Measurements from ENCODE around the gene IQCE. TPM values are rescaled to one million over a fixed set of nuclear protein-coding genes. Genes with fewer than 3 reads are reported as not detected.

The IQCE gene
- total and polyA plus RNA-seq, 3 donors from 2014 or later = 57.9 to 139 (median 86.4) TPM

DNA sequence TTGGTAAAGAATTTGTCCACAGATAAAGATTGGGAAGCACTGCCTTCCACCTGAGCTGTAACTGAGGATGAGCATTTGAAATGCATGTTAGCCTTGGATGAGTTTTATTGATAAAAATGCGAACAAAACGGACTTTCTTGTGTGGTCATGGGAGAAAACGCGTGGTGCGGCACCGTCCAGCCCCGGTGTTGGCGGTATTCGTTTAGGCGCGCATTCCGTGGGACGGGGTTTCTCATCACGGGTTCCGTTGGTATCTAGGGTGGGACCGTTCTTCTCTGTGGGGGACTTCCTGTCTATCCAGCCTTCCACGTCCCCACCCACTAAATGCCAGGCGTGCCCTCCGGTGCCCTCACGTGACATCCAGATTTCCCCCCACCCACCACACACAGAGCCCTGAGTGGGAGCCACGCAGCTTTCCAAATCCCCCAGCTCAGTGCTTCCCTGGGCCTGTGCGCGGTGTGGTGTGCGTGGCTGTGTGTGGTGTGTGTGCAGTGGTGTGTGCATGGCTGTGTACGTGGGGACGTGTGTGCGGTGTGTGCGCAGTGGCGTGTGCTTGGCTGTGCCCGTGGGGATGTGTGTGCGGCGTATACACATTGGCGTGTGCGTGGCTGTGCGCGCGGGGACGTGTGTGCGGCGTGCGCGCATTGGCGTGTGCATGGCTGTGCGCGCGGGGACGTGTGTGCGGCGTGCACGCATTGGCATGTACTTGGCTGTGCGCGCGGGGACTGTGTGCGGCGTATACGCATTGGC lies 18.1 kb downstream of the IQCE start:
- H3K9me3 ChIP-seq = no peaks in the 10 kb centered on the region
- no peaks in the 10 kb centered on the region for H3K36me3 ChIP-seq (ENCODE audit: low read depth, missing control alignments)
- H3K27me3 ChIP-seq = no peaks in the 10 kb centered on the region
- no peak overlapping the region for H3K27ac ChIP-seq
- 66 to 86% methylated on average over 48 to 56 of the region's 56 CpGs for WGBS, 2 donors
- TF ChIP-seq POLR2A (IDR thresholded peaks at IDR 0.05) = no peak
- no peak for TF ChIP-seq CTCF (IDR thresholded peaks at IDR 0.05)
- H3K4me3 ChIP-seq = no peak overlapping the region
- intact Hi-C loops (cut with DNase I; ENCODE audit: low total_unique reads) = no loop called here
- no peaks in the 10 kb centered on the region for H3K4me1 ChIP-seq
- no peak for DNase-seq

DNA sequence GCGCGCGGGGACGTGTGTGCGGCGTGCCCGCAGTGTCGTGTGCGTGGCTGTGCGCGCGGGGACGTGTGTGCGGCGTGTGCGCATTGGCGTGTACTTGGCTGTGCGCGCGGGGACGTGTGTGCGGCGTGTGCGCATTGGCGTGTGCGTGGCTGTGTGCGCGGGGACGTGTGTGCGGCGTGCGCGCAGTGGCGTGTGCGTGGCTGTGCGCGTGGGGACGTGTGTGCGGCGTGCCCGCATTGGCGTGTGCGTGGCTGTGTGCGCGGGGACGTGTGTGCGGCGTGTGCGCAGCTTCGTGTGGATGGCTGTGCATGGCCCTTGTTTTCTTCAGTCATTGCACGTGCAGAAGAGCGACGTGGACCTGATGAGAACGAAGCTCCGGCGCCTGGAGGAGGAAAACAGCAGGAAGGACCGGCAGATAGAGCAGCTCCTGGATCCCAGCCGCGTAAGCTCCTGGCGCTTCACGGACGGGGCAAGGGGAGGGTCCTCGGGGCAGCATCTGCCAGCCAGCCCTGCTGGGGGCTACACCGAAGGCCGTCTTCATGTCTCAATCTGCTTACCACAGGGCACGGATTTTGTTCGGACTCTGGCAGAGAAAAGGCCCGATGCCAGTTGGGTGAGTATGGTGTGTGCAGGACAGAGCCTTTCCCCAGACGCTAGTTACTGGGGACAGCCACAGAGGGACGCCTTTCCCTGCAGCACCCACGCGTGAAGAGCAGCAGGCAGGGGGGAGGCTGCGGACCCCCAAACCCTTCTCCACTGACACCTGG lies 19.3 kb downstream of the IQCE start:
- TF ChIP-seq CTCF (IDR thresholded peaks at IDR 0.05) = no peak
- TF ChIP-seq POLR2A (IDR thresholded peaks at IDR 0.05) = no peak
- peak overlapping the region in 1 of 2 donors; percentile 34 for H3K4me3 ChIP-seq
- H3K4me1 ChIP-seq = no peaks in the 10 kb centered on the region
- H3K27me3 ChIP-seq = no peaks in the 10 kb centered on the region
- no peak overlapping the region for H3K27ac ChIP-seq
- intact Hi-C loops (cut with DNase I; ENCODE audit: low total_unique reads) = no loop called here
- no peaks in the 10 kb centered on the region for H3K9me3 ChIP-seq
- 84 to 90% methylated on average over 65 to 73 of the region's 73 CpGs for WGBS, 2 donors
- DNase-seq = no peak
- no peaks in the 10 kb centered on the region for H3K36me3 ChIP-seq (ENCODE audit: low read depth, missing control alignments)

DNA sequence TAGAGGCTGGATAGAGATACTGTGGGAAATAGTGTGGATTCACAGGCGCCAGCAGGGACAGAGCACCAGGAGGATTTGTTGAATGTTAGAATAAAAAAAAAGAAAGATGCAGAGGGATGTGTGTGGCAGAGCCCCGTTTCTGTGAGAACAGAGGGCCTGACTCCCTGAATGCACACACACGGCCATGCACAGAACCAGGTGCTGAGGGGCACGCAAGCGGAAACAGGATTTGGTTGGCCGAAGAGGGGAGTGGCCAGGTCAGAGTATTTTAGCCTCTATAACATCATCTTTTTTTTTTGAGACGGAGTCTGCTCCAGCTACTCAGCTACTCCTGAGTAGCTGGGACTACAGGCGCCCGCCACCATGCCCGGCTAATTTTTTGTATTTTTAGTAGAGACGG lies 21.9 kb downstream of the IQCE start:
- intact Hi-C loops (cut with DNase I; ENCODE audit: low total_unique reads) = no loop called here
- H3K27ac ChIP-seq = no peak overlapping the region
- H3K9me3 ChIP-seq = no peaks in the 10 kb centered on the region
- no peaks in the 10 kb centered on the region for H3K27me3 ChIP-seq
- DNase-seq = no peak
- no peak for TF ChIP-seq POLR2A (IDR thresholded peaks at IDR 0.05)
- no peak for TF ChIP-seq CTCF (IDR thresholded peaks at IDR 0.05)
- 96% methylated on average over 11 of the region's 11 CpGs for WGBS, 2 donors
- no peaks in the 10 kb centered on the region for H3K4me1 ChIP-seq
- no peaks in the 10 kb centered on the region for H3K36me3 ChIP-seq (ENCODE audit: low read depth, missing control alignments)
- H3K4me3 ChIP-seq = no peak overlapping the region

- Histone ChIP-seq H3K36me3 (ENCODE audit: low read depth, missing control alignments) (no peaks in the 10 kb centered on the region), H3K27me3 (no peaks in the 10 kb centered on the region), H3K27ac (no peak overlapping the region), H3K9me3 (no peaks in the 10 kb centered on the region), H3K4me1 (no peaks in the 10 kb centered on the region), H3K4me3 (no peak overlapping the region)
- DNase-seq = no peak
- intact Hi-C loops (cut with DNase I; ENCODE audit: low total_unique reads) = no loop called here
- WGBS, 2 donors = 92 to 93% methylated on average over 23 to 24 of the region's 24 CpGs
- TF ChIP-seq POLR2A (IDR thresholded peaks at IDR 0.05) = no peak
- no peak for TF ChIP-seq CTCF (IDR thresholded peaks at IDR 0.05)
These were observed 23.4 kb downstream of the IQCE start for GRCh38 chr7:2582006-2582735.
